Activated naive CD8-positive, alpha-beta T cell treated with anti-CD3 and anti-CD28 coated beads, Interleukin-2, amount 50 U/mL, for 24 hours (primary cell): ENCODE data around the gene STN1.

Experiments used
- ATAC-seq: fragments of 150-1000 bp; cut with Tn5 transposase; one replicate; pipeline ENCODE4 v1.10.0; 2021
- DNase-seq: peaks from one replicate; pipeline ENCODE4 v3.0.0; 2021
- H3K27ac Mint-ChIP-seq: one replicate; pipeline ENCODE4 v1.8.0; 2021; ENCODE audit warnings: mild to moderate bottlenecking, mixed read lengths
- H3K27me3 Mint-ChIP-seq: one replicate; pipeline ENCODE4 v1.8.0; 2021; ENCODE audit warnings: mixed read lengths
- H3K36me3 Mint-ChIP-seq: one replicate; pipeline ENCODE4 v1.8.0; 2021; ENCODE audit warnings: low read depth, mixed read lengths
- H3K4me1 Mint-ChIP-seq: one replicate; pipeline ENCODE4 v1.8.0; 2021; ENCODE audit warnings: mixed read lengths
- H3K4me3 Mint-ChIP-seq: one replicate; pipeline ENCODE4 v1.8.0; 2021; ENCODE audit warnings: mild to moderate bottlenecking, moderate library complexity, mixed read lengths
- H3K9me3 Mint-ChIP-seq: one replicate; pipeline ENCODE4 v1.8.0; 2021; ENCODE audit warnings: mixed read lengths

The STN1 gene

DNA sequence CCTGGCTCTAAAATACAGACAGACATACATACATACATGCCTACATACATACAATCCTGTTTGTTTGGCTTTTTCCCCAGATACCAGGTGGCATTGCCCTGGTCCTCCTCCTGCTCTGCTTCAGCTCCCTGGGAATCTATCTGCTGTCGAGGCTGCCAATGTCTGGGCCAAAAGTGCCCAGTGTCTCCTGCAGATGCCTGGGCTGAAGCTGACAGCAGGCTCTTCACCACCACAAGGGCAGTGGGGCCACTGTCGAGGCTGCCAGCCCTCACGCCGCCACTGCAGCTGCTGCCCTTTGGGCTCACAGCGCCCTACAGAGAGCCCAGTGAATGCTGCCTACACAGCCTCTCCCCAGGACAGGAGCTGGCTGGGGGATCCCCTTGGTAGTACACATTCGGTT, 18.0 kb upstream of the STN1 start:
- no peak for ATAC-seq
- Mint-ChIP-seq H3K4me3 (no peak overlapping the region), H3K9me3 (no peaks in the 10 kb centered on the region), H3K27ac (no peak overlapping the region), H3K27me3 (no peaks in the 10 kb centered on the region), H3K36me3 (no peaks in the 10 kb centered on the region), H3K4me1 (no peaks in the 10 kb centered on the region)
- no peak for DNase-seq

DNA sequence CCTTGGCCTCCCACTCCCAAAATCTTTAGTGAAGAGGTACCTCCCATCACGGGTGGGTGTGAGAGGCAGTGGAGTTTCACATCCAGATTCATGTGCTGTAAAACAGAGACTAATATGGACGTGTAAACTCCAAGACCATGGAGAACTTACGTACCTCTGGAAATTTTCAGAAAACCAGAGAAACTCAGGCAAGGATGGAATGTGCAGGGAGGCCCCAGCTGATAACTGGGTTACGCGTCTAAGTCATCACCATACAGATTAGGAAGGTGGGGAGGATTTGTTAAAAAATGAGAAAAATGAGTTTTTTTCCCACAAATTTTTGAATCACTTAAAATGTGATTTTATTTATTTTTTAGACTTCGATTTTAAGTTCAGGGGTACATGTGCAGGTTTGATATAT, 16.3 kb upstream of the STN1 start:
- DNase-seq (no peak), ATAC-seq (no peak)
- Mint-ChIP-seq H3K4me3 (no peak overlapping the region), H3K27me3 (no peaks in the 10 kb centered on the region), H3K9me3 (no peaks in the 10 kb centered on the region), H3K4me1 (no peaks in the 10 kb centered on the region), H3K27ac (no peak overlapping the region), H3K36me3 (no peaks in the 10 kb centered on the region)

DNA sequence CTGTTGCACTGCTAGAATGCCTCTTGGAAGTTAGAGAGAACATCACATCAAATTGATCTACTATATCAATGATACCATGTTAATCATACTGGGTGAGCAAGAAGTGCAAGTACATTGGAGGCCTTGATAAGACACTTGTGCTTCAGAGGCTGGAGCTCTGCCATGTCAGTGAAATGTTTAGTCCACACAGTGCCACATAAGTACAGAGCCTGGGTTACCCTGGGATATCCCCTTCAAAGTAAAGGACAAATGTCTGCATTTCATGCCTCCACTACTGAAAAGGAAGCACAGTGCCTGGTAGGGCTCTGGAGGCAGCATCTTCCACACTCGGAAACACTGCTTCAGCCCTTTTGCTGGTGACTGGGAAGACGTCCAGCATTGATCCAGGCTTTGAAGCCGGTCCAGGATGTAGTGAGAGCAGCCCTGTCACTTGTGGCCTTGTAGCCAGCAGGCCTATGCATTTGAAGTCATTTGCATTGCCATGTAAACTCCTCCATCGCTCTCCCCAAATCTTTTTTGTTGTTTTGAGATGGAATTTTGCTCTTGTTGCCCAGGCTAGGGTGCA, 15.7 kb upstream of the STN1 start:
- no peaks in the 10 kb centered on the region for H3K27me3 Mint-ChIP-seq
- H3K36me3 Mint-ChIP-seq = no peaks in the 10 kb centered on the region
- H3K9me3 Mint-ChIP-seq = no peaks in the 10 kb centered on the region
- DNase-seq (no peak), ATAC-seq (no peak)
- no peak overlapping the region for H3K27ac Mint-ChIP-seq
- no peaks in the 10 kb centered on the region for H3K4me1 Mint-ChIP-seq
- no peak overlapping the region for H3K4me3 Mint-ChIP-seq

DNA sequence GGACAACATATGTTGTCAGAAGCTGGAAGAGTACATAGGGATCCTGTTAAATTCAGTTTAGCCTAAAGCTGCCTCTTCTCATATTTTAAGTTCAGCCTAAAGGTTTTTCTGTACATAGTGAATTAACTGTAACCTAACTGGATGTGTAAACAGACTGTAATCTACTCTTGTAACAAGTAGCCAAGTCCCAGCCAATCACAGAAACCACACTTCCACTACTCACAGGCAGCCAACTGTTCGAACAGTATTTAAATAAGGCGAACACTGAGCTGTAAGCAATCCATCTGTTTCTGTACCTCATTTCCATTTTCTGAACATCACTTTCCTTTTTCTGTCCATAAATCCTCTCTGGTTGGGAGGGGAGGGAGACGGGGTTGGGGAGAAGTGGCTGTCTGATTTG, 15.0 kb upstream of the STN1 start:
- H3K4me3 Mint-ChIP-seq = no peak overlapping the region

DNA sequence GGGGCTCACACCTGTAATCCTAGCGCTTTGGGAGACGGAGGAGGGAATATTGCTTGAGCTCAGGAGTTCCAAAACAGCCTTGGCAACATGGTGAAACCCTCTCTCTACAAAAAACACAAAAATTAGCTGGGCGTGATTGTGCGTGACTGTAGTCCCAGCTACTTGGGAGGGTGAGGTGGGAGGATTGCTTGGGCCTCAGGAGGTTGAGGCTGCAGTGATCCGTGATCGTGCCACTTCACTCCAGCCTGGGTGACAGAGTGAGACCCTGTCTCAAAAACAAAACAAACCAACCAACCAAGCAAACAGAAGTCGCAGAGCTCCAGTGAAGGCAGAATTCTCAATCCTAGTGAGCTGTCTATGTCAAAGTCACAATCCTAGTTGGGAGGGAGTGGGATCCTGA, 14.3 kb upstream of the STN1 start:
- H3K27me3 Mint-ChIP-seq = no peaks in the 10 kb centered on the region
- no peak overlapping the region for H3K4me3 Mint-ChIP-seq
- ATAC-seq = no peak
- no peaks in the 10 kb centered on the region for H3K36me3 Mint-ChIP-seq
- H3K4me1 Mint-ChIP-seq = no peaks in the 10 kb centered on the region
- no peak overlapping the region for H3K27ac Mint-ChIP-seq
- no peak for DNase-seq
- no peaks in the 10 kb centered on the region for H3K9me3 Mint-ChIP-seq

More for the DNA sequence above, 15.0 kb upstream of the STN1 start:
- ATAC-seq = no peak
- Mint-ChIP-seq H3K4me1 (no peaks in the 10 kb centered on the region), H3K27ac (no peak overlapping the region), H3K36me3 (no peaks in the 10 kb centered on the region), H3K9me3 (no peaks in the 10 kb centered on the region), H3K27me3 (no peaks in the 10 kb centered on the region)
- no peak for DNase-seq

DNA sequence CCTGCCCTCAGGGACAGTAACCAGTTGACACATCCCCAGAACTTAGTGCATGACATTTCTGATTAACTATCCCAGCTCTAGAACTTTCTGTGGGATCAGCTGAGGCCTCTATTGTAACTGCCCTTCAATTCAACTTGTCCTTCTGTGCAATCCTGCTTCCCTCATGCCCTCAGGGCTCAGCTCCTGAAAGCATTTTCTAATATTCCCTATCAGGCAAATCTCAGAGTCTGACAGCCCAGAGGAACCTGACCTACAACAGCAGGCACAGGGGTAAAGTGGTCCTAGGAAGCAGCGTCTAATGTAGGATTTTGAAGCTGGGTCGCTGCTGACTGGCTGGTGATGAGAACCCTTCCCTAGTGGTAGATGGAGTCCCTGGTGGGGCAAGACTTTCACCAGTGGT, 13.6 kb upstream of the STN1 start:
- Mint-ChIP-seq H3K4me3 (no peak overlapping the region), H3K27ac (no peak overlapping the region), H3K9me3 (no peaks in the 10 kb centered on the region), H3K27me3 (no peaks in the 10 kb centered on the region), H3K36me3 (no peaks in the 10 kb centered on the region), H3K4me1 (no peaks in the 10 kb centered on the region)
- ATAC-seq = no peak
- no peak for DNase-seq

DNA sequence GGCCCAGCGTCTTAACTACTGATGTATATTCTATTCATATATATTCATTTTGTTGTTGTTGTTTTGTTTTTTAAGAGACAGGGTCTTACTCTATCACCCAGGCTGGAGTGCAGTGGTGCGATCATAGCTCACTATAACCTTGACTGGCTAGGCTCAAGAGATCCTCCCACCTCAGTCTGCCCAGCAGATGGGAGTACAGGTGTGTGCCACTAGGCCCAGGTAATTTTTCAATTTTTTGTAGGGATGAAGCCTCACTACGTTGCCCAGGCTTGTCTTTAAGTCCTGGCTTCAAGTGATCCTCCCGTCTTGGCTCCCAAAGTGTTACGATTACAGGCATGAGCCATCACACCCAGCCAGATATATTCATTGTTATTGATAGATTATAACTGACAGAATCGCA, 12.9 kb upstream of the STN1 start:
- ATAC-seq (no peak), DNase-seq (no peak)
- Mint-ChIP-seq H3K36me3 (no peaks in the 10 kb centered on the region), H3K4me1 (no peaks in the 10 kb centered on the region), H3K4me3 (no peak overlapping the region), H3K27me3 (no peaks in the 10 kb centered on the region), H3K27ac (no peak overlapping the region), H3K9me3 (no peaks in the 10 kb centered on the region)

DNA sequence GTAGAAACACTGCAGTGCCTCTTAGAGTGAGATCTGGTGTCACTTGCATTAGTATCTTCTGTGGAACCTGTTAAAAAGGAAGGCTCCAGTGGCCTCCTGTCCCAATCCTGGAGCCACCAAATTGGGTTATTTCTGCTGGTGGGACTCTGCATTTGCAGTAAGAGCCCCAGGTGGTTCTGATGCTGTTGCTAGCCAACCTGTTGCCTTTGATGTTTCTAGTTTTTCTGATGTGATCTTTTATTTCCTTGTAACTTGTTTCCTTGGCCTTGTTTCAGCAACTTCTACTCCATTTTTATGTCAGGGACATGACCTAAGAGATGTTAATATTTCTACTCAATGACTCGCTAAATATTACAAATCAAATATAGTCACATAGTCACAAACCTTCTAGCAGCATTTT, 12.5 kb upstream of the STN1 start:
- H3K4me1 Mint-ChIP-seq = no peaks in the 10 kb centered on the region
- DNase-seq (no peak), ATAC-seq (no peak)
- no peaks in the 10 kb centered on the region for H3K9me3 Mint-ChIP-seq
- H3K27ac Mint-ChIP-seq = no peak overlapping the region
- no peaks in the 10 kb centered on the region for H3K27me3 Mint-ChIP-seq
- no peaks in the 10 kb centered on the region for H3K36me3 Mint-ChIP-seq
- no peak overlapping the region for H3K4me3 Mint-ChIP-seq

DNA sequence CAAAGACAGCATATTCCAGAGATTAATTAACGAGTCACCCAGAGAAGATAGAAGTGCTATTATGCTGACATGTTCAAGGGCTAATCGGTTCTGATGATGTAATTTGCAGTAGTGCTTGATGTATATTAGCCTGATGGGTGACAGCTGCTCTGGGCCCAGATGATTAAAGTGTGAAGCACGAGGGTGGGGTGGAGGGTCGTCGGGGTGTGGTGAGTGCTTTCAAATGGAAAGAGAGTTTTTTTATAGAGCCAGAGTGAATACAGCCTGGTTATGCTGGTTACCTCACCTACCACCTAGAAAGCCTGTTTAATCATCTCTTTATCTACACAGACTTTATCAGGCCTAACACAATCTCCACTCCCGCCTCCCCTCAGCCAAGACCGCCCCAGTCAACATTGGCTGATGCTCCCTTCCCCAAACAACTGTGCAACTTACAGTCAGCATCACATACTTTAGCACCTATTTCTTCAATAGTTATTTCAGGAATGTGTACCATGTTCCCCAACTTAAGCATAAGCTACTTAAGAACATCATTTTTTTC, 11.5 kb upstream of the STN1 start:
- ATAC-seq = no peak
- no peaks in the 10 kb centered on the region for H3K27me3 Mint-ChIP-seq

DNA sequence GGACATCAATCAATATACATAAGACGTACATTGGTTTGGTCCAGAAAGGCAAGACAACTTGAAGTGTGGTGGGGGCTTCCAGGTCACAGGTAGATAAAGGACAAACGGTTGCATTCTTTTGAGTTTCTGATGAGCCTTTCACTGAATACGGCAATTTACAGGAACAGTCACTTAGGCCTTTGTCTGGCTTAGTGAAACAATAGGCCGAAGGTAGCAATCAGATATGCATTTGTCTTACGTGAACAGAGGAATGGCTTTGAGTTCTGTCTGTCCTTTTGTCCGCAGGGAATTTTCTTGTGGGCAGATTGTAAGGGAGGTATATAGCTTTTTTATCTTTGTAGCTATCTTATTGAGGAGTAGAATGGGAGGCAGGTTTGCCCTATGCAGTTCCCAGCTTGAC, 10.8 kb upstream of the STN1 start:
- ATAC-seq = no peak
- DNase-seq = no peak
- Mint-ChIP-seq H3K27me3 (no peaks in the 10 kb centered on the region), H3K9me3 (no peaks in the 10 kb centered on the region), H3K4me3 (no peak overlapping the region), H3K27ac (no peak overlapping the region), H3K4me1 (no peaks in the 10 kb centered on the region), H3K36me3 (no peaks in the 10 kb centered on the region)

More for the DNA sequence above, 11.5 kb upstream of the STN1 start:
- Mint-ChIP-seq H3K4me1 (no peaks in the 10 kb centered on the region), H3K4me3 (no peak overlapping the region), H3K9me3 (no peaks in the 10 kb centered on the region), H3K36me3 (no peaks in the 10 kb centered on the region), H3K27ac (no peak overlapping the region)
- no peak for DNase-seq

DNA sequence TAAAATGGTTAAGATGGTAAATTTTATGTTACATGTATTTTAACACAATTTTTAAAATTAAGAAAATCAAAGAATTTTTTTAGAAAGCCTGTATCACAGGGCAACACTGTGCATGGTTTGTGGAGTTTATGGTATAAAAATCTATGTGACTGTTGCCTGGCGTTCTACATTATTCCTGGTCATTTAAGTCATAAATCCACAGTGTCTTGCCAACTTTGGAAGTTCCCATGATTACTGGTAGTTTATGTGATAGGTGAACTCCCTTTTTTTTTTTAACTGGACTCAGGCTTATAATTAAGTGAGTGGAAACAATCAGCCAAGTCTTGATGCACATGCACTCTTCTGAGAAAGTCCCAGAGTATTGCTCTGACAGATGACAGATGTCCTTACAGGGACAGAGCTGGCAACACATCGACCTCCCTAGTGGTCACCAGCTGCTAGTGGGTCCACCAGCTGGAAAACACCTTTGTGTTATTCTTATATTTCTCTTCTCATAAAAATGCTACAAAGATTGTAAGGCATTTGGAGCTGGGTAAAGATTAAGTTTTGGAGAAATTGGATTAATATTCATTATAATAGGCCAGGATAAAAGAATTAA, 8.8 kb upstream of the STN1 start:
- DNase-seq (no peak), ATAC-seq (no peak)
- H3K4me1 Mint-ChIP-seq = no peaks in the 10 kb centered on the region
- no peak overlapping the region for H3K27ac Mint-ChIP-seq
- no peaks in the 10 kb centered on the region for H3K9me3 Mint-ChIP-seq
- no peak overlapping the region for H3K4me3 Mint-ChIP-seq
- no peaks in the 10 kb centered on the region for H3K36me3 Mint-ChIP-seq
- no peaks in the 10 kb centered on the region for H3K27me3 Mint-ChIP-seq

DNA sequence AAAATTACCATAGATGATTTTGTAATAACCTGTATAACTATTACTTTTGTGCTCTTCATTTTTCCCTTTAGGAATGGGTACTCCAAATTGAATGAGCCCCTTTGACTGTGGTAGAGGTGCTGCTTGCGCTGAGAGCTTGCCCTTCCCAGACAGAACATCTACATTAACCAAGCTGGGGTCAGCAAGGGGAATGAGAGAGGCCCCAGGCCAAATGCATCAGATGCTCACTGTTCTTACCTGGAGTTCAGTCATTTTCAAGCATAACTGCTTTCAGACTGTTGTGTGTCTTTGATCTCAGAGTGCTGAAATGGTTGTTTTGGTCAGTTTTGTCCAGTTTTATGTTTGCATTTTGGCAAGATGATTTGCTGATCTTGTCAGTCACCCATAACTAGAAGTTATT, 7.6 kb upstream of the STN1 start:
- H3K27me3 Mint-ChIP-seq = no peaks in the 10 kb centered on the region
- no peak overlapping the region for H3K4me3 Mint-ChIP-seq
- no peaks in the 10 kb centered on the region for H3K4me1 Mint-ChIP-seq
- DNase-seq (no peak), ATAC-seq (no peak)
- H3K36me3 Mint-ChIP-seq = no peaks in the 10 kb centered on the region
- H3K9me3 Mint-ChIP-seq = no peaks in the 10 kb centered on the region
- no peak overlapping the region for H3K27ac Mint-ChIP-seq

DNA sequence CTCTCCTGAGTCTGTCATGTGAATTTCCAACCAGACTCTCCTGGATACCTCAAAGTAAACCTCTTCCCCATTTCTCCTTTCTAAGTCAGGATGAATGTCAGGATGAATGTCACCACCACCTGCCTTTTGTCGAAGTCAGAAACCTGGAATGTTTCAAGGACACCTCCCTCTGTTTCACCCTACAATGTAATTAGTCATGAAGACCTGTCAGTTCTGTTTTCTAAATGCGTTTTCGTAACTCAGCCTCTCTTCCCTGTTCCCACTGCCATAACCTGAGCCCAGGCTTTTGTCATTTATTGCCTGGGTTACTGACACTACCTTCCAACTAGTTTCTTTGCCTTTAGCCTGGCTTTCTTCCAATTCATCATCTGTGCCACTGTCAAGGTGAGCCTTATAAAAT, 5.5 kb upstream of the STN1 start:
- H3K4me1 Mint-ChIP-seq = peaks cover 8% of the 10 kb centered on the region
- H3K27ac Mint-ChIP-seq = no peak overlapping the region
- H3K9me3 Mint-ChIP-seq = no peaks in the 10 kb centered on the region
- H3K4me3 Mint-ChIP-seq = no peak overlapping the region
- H3K36me3 Mint-ChIP-seq = no peaks in the 10 kb centered on the region
- H3K27me3 Mint-ChIP-seq = no peaks in the 10 kb centered on the region
- no peak for ATAC-seq
- DNase-seq = no peak

DNA sequence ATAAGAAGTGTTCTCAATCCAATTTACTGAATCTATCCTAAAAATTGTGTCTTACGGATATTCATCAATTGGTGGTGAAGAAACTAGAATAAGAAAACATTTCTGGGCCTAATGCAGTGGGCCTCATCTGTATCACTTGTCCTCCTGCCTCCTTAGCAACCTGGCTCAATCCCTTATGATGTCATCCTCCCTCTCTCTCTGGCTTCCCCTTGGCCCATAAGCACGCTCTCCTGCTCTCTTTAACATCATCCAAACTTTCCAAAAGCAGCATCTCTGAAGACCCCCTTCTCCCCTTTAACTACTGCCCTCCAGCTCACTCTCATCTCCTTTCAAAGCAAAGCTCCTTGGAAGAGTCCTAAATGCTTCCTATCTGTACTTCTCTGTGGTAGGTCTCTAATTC, 4.7 kb upstream of the STN1 start:
- ATAC-seq (no peak), DNase-seq (no peak)
- peaks cover 9% of the 10 kb centered on the region for H3K4me1 Mint-ChIP-seq
- no peak overlapping the region for H3K27ac Mint-ChIP-seq
- no peak overlapping the region for H3K4me3 Mint-ChIP-seq
- no peaks in the 10 kb centered on the region for H3K27me3 Mint-ChIP-seq
- no peaks in the 10 kb centered on the region for H3K9me3 Mint-ChIP-seq
- H3K36me3 Mint-ChIP-seq = no peaks in the 10 kb centered on the region

DNA sequence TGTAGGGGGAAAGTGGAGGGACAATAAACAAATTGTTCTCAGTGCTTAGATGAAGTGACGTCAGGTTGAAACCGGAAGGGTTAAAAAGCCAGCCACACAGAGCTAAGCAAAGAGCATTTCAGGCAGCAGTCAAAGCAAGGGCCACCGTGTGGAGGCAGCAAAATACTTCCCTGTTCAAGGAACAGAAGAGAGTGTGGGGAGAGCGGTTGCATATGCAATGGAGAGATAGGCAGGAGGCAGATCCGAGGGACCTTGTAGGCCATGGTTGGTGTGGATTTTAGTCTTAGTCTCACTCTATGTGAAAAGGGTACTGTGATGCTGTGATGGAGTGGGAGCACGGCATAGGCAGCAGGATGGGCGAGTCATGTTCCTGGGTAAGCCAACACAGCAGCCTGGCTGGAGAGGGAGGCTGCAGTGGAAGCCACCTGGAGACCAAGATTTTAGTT, 3.8 kb upstream of the STN1 start:
- Mint-ChIP-seq H3K9me3 (no peaks in the 10 kb centered on the region), H3K27me3 (no peaks in the 10 kb centered on the region), H3K36me3 (no peaks in the 10 kb centered on the region), H3K4me3 (no peak overlapping the region), H3K4me1 (peaks cover 11% of the 10 kb centered on the region), H3K27ac (no peak overlapping the region)
- DNase-seq = no peak
- ATAC-seq = no peak

DNA sequence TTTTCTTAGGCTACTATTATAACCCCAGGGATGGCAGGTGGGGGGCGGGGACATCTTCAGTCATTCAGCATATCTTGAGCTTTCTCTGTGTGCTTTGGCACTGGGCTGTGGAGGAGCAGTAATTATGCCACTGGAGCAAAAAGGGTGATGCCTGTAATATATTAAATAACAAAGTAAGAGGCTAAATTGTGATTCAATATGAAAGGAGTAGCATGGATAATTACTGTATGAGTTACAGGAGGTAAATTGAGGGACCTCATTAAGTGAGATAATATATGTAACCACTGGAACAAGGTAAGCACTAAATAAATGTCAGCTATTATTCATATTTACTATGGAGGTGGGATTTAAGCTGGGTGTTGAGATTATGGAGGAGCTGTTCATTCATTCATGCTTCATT, 3.3 kb upstream of the STN1 start:
- DNase-seq (no peak), ATAC-seq (no peak)
- H3K36me3 Mint-ChIP-seq = peaks cover under 1% of the 10 kb centered on the region
- no peak overlapping the region for H3K4me3 Mint-ChIP-seq
- H3K27ac Mint-ChIP-seq = no peak overlapping the region
- H3K27me3 Mint-ChIP-seq = no peaks in the 10 kb centered on the region
- H3K4me1 Mint-ChIP-seq = peaks cover 15% of the 10 kb centered on the region
- H3K9me3 Mint-ChIP-seq = no peaks in the 10 kb centered on the region
